ENCODE results near the gene VIPR2.
"Not testable (repeated sequence)": the region's sequence is repeated elsewhere in the genome, so short reads cannot be mapped to it uniquely, and the experiment has no call there.

VIPR2 gene, protein sequence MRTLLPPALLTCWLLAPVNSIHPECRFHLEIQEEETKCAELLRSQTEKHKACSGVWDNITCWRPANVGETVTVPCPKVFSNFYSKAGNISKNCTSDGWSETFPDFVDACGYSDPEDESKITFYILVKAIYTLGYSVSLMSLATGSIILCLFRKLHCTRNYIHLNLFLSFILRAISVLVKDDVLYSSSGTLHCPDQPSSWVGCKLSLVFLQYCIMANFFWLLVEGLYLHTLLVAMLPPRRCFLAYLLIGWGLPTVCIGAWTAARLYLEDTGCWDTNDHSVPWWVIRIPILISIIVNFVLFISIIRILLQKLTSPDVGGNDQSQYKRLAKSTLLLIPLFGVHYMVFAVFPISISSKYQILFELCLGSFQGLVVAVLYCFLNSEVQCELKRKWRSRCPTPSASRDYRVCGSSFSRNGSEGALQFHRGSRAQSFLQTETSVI

DNA sequence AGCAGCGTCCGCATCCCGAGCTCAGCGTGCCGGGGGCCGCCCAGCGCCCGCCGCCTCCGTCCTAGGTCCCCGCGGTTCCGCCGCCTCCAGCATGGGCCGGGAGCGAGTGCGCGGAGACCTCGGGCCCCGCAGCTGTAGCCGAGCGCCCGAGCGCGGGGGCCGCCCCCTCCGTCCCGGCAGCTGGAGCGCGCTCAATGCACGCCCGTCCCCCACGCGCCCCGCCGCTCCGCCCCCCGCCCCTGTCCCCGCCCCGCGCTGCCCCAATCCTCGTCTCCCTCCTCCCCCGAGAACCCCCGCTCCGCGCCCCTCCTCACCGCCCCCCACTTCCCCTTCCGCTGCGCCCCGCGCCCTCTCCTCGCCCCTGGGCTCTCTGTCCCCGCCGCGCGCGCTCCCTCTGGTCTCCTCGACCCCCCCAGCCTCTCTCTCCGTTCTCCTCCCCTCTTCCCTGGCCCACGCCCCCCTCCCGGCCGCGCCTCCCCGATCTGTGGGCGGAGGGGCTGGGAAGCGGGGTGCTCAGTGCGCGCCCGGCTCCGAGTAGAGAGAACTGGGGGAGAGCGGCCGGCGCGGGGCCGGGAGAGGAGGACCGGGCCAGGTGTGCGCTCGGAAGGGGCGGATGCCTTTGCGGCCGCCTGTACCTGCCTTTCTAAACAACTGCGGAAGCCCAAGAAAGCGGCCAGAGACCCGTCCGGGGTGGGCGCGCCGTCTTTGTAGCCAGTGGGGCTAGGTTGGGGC, at the start of gene VIPR2:
Gene VIPR2 (minus strand): TSS at position 110 of the 732 bp plus-strand sequence. CDS start 96 bp downstream, at position 14.
- DNase-seq, result no peak

DNA sequence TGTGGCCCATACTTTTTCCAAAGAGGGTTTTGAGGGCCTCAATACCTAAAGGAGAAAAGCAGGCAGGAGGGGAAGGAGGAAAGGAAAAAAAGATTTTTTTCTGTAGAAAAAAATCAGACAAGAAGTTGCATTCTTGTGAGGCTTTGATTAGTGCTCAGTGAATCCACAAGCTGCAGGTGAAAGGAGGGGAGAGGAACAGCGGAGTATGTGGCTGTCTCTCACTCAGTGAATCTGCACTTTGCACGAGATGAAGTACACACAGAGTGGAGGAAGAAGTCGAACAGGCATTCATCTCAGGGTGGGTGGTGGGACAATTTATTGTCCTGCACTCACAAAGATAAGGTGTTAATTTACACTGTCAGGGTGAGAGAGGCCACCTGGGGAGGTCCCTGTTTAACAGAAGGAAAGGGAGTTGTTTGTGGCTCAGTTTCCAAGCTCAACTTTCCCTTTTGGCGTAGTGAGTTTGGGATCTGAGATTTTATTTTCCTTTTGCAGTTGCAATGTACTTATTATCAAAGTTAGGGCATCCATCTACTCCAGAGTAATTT, 49.0 kb upstream of the VIPR2 start:
- DNase-seq, result no peak

DNA sequence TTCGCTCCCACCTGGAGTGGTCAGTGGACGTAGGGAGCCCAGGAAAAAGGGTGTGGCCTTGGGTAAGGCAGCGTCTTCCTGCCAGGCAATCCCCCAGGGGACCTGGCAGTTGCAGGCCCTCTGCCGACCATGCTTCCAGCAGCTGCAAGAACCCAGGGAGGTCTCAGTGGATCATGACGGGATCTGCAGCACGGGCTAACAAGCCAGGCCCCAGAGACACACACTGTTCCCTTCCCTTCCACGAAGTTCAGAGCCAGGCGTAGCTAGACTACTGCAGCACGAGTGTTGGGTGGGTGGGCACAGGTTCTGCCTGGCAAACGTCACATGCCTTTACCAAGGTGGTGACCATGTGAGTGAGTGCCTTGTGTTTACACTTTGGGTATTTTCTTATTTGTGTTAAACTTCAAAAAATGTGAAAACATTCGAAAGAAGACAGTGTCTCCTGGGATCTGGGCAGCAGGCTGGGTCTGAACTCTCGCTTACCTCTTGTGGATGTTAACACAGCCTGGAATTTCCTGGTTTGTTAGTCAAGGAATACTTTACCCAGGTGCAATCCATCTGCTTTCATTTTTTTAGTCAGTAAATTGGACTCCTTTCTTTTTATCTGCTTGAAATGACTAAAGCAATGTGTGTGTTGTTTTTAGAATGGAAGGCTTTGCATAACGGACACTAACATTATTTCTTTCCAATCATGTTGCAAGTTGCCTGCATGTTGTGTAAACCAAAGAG, 48.2 kb upstream of the VIPR2 start:
- no peak for DNase-seq

DNA sequence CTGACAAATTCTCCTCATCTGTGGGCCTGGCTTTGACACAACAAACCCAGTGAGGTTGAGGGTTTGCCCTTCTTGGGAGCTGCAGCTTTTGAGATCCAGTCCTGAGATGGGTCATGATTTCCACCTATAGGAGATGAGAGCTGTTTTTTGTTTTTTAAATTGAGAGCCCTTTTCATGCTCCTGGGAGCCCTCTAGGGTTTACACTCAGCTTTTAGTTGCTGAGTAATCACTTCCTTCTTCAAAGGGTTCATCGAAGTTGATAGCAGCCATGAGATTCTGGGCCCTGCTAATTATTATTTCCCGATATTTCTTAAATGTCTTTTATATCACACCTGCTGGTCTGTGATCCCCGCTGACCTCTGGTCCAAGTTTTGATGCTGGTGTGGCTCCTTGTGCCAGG, 47.3 kb upstream of the VIPR2 start:
- DNase-seq, result no peak

DNA sequence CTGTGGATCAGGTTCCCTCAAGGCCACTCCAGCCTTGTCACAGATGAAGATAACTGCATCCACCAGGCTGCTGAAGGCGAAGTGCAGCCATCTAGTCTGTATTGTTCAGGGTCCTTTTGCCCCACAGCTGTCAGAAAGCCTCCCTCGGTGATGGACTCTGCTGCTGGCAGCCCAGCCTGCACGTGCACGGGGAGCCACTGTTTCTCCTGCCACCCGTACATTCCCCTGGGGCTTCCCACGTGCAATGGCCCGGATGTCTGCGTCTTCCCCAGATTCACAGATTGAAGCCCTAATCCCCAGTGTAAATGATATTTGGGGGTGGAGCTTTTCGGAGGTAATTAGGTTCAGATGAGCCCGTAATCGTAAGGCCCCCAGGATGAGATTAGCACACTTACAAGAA, 46.6 kb upstream of the VIPR2 start:
- no peak for DNase-seq

DNA sequence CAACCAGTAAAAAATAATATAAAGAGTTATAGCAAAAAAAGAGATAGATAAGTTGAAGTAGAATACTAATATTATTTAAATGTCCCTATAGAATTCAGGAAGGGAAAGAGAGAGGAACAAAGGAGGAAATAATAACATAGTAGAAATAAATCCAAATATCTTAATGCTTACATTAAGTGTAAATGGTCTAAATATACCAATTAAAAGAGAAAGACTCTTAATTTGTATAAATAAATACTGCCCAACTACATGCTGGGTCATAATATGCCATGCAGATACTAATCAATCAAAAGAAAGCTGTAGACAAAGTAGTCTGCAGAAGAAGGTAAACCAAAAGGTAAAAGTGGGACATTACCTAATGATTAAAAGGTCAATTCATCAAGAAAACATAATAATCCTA, 43.3 kb upstream of the VIPR2 start:
- no peak for DNase-seq

DNA sequence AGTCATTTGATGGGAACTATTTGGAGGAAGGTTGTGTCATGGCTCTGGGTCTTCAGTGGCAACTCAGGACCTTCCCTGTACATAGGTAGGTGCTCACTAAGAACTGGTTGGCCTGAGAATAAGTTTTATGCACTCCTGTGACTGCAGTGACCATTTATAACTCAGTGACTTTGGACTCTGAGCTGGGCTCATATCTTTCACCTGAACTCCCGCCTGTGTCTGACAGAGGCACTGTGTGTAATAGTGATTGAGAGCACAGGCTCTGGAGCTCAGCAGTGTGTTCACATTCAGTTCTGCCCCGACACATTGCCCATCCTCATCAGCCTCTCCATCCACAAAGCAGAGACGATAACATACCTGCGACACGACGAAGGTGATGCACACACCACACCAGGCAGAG, 34.6 kb upstream of the VIPR2 start:
- no peak for DNase-seq

DNA sequence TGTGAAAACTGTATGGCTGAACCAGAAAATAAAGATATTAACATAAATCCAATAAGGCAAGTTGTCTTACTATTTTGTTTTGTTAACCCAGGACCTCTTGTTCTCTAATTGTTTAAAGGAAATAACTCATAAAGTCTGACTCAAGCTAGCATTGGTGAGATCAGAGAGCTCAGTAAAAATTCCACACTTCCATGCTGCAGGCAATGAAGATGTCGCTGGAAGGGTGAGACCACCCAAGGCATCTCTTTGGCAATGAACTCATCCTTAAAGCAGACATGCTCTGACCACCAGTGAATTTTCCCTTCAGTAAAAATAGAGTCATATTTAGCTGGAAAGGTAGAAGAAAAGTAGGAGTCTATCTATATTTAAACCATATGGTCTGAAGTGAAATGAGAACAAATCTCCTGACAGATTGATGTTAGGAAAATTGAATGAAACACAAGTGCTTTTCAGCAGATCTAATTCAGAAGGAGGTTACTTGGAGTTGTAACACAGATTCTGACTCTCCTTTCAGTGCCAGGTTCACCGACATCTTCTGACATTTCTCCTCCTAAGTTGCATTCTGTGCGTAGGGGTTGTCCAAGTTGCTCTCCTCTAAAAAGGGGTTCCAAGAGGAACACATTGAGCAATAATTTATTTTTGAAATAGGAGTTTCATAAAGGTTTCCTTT, 32.8 kb upstream of the VIPR2 start:
- DNase-seq, result no peak

DNA sequence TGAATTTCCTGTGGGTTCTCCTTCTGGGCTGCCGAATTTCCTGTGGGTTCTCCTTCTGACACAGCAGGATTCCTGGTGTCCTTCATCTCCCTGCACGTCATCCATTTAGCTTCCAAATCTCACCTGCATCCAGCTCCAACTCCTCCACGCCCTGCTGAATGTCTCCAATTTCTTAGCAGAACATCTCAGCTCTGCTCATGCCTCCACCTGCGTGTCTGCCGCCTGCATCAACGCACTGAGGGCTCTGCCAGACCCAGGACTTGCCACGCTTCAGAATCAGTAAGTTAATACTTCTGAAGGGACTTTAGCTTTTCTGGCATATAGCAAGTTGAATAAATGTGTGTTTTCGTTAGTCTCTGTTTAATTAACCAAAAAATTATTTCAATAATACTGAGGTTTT, 31.1 kb upstream of the VIPR2 start:
- no peak for DNase-seq

DNA sequence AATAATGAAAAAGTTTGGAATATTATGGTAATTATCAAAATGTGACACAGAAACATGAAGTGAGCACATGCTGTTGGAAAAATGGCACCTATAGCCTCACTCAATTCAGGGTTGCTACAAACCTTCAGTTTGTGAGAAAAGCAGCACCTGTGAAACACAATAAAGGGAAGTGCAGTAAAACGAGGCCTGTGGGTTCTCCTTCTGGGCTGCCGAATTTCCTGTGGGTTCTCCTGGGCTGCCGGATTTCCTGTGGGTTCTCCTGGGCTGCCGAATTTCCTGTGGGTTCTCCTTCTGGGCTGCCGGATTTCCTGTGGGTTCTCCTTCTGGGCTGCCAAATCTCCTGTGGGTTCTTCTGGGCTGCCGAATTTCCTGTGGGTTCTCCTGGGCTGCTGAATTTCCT, 30.4 kb upstream of the VIPR2 start:
- DNase-seq, result not testable (repeated sequence)

DNA sequence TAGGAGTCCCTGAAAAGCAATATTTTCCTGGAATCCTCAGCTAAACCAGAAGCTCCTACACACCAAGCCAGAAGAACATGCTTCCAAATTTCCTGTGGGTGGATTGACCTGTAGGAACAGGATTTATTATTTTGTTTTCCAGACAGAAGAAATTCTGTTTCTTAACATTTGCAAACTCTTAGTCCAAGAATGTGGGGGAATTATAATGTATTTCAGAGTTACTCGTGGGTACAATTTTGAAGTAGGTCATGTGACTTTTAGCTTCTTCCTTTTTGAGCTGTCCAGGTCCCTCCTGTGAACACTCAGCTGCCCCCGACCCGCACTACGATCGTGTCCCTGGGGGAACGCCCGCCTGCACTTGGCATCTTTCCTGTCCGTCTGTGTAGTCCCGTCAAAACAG, 27.7 kb upstream of the VIPR2 start:
- DNase-seq, result no peak

DNA sequence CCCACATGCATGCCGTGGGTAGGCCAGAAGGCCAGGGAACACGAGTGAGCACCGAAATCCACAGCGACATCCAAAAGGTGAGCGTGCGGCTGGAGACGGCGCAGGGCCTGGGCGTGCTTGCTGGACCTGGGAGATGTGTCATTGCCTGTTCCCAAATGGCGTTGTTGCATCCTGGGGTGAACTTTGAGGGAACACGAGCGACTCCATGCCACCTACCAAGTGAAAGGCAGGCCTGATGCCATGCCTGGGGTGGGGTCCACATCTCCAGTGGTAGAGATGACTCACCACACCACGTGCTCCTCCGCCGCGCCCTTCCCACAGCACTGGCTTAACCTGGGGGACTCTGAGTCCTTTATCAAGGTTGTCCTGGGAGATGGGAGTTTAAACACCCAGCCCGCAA, 24.7 kb upstream of the VIPR2 start:
- no peak for DNase-seq

DNA sequence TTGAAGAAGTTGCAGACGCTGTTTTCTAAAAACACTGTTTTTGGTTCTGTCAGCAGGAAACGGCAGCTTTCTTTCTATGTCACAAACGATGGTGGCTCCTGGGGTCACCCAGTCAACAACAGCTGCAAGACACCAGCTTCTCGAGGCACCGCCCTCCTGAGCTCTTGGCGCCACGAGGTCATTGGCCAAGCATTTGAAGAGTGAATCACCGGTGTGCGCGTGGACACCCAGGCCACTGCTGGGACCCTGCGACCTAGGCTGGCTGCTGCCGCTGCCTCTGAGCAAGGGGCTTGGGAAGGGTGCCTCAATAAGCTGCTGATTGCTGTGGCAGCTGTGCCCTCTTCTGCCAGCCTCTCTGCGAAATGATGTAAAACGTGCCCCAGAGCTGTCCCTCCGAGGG, 22.5 kb upstream of the VIPR2 start:
- no peak for DNase-seq

DNA sequence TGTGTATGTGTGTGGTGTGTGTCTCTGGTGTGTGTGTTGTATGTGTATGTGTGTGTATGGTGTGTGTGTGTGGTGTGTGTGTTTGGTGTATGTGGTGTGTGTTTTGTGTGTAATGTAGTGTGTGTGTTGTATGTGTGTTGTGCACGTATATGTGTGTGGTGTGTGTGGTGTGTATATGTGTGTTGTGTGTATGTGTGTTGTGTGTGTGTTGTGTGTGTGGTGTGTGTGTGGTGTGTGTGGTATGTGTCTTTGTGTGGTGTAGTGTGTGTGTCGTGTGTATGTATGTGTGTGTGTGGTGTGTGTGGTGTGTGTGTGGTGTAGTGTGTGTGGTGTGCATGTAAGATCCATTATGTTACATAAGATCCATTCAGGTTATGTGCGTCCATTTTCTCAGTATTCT, 21.9 kb upstream of the VIPR2 start:
- no peak for DNase-seq

DNA sequence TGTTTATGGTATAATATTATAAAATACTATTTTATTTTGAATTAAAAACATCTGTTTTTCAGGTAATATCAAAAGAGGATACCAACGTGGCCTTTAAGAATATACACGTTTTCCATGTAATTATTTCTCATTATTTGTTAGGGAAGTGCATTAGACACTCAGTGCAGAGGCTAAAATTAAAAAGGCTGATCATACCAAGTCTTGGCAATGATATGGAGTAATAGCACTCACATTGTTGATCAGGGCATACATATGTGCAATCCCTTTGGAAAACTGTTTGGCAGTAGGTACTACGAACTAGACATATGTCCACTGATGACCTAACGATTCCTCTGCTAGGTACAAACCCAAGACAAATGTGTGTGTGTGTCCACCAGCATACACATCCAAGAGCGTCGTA, 20.7 kb upstream of the VIPR2 start:
- no peak for DNase-seq

DNA sequence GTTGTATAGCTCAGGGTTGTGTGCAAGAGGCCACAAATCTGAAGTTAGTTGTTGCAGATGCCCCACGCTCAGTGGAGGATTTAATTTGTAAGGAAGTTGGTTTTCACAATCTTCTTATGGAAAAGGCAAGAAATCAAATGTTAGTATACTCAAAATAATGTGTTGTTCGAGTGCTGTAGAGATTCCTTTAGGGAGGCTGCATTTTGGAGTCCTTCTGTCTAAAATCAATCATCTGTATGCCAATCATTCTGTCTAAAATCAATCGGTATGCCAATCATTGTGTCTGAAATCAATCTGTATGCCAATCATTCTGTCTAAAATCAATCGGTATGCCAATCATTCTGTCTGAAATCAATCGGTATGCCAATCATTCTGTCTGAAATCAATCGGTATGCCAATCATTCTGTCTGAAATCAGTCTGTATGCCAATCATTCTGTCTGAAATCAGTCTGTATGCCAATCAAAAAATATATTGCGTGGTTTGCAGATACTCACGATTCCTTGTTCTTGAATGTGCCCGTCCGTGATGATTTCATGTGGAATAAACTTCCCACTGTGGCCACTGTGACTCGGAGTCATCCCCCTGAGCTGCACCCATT, 19.1 kb upstream of the VIPR2 start:
- DNase-seq, result not testable (repeated sequence)

DNA sequence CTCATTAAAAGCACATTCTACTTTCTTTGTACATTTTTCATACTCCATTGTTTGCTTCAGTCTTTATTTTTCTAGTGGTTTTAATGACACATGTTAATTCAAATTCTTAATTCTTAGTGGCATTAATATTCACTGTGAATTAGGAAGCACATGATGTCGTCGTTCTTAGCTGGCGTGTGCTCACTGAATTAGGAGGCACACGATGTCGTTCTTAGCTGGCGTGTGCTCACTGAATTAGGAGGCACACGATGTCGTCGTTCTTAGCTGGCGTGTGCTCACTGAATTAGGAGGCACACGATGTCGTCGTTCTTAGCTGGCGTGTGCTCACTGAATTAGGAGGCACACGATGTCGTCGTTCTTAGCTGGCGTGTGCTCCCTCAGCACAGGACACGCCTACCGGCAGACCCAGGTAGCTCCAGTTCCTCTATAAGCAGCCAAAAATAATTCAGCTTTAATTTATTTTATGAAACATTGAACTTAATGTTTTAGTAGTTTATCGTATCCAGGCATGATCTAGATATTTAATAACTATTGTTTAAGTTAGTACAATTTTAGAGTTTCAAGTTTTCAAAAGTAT, 17.5 kb upstream of the VIPR2 start:
- not testable (repeated sequence) for DNase-seq

DNA sequence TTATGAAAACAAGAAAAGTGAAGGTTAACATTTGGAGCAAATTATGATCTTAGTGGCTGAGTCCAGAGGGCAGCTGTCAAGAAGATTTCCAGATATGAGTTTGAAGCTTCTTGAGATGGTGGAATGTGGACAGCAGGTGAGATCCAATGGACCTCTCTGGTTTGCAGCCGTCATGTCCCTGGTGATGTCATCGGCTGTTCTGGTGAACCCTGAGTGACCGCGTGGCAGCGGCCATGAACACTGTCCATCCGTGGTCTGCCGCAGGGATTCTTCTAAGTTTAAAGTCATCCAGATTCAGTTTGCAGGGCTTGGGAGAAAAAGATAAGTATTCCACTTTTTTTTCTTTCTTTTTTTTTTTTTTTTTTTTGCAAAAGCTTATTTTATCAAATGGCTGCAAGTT, 15.8 kb upstream of the VIPR2 start:
- no peak for DNase-seq

DNA sequence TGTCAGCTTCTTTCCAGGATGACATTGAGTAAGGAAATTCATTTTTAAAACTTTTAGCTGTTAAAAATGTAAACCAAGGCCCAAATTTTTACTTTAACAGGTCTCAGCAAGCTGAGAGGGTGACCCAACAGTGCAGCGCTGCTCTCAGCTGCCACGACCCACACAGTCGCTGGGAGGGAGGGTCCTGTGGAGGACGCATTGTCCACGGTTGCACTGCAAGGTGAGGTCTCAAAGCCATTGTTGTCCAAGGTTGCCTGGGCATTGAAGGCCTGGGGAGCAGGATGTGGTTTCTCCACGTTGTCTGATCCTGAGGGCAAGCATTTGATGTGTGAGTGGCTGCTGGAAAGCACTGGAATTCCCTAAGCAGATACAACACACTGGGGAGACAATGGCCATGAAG, 15.1 kb upstream of the VIPR2 start:
- DNase-seq, result no peak

DNA sequence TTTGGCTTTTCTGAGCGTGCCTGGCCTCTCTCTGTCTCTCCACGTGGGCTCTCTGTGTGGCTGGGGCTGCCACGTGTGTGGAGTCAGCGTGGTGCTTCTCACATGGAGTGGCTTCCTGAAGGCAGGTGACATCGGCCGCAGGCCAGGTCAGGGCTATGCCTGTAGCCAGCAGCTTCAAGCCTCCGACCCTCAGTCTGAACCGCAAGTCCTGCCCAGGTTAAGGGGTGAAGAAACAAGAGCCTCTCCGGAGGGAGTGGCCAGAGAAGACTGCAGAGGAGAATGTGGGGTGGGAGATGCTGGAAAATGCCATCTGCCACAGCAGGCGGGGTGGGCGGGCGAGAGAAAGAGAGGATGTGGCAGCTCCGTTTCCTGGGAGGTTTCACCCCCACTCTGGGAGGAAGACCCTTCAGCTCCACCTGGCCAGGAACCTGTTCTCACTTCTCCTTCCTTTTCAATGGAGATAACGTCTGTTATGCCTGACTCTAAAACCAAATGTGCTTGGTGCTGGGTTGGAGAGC, 14.3 kb upstream of the VIPR2 start:
- DNase-seq, result no peak

DNA sequence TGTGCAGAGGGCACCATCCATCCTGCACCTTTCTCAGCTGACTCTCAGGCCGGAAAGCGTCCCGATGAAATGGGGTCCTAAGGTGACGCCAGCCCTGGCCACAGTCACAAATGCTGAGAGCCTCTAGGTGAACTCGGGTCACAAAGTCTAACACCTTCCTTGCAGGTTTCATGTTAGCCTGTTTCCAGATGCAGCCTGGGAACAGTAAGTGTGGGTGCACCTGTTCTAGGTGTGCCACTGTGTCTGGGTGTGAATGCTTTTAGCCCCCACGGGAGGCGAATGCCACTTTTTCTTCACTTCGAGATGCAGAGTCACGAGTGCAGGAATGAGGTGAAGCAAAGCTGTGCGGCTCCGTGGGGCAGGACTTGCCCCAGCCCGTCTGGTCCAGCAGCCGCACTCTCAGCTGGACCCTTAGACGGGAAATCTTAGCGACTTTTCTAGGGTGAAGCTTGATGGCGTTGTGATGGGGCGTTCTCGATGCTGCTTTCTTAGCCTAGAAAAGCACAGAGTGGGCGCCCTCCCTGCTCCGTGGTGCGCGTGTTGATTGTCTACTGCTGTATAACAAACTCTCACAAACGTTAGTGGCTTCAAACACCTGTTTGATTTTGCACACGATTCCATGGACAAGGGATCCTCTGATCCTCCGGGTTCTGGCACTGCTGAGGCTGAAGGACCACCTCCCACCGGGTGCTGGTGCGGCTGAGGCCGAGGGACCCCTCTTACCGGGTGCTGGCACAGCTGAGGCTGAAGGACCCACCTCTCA, 13.6 kb upstream of the VIPR2 start:
- no peak for DNase-seq

Measured in EL (cell line).